Spleen (tissue), 11 donors: Measurements from ENCODE around the gene BOD1. TPM values are rescaled to one million over a fixed set of nuclear protein-coding genes. Genes with fewer than 3 reads are reported as not detected.

Source experiments
- DNase-seq: peaks from one replicate; pipeline ENCODE4 v3.0.0-alpha.2; 2020
- H3K27ac ChIP-seq, 8 donors: fragments of 200-600 bp; sonication (generic) in 7 of 8; 1 replicate in 4 of 8; 2 replicates in 4 of 8; pipeline versions ENCODE4 v1.5.0 to v1.8.0; 2016 to 2021; ENCODE audit warnings: inconsistent platforms in 4 of 8, mild to moderate bottlenecking in 4 of 8, moderate library complexity in 1 of 8
- H3K27me3 ChIP-seq, 7 donors: fragments of 200-600 bp; sonication (generic) in 6 of 7; replicated peaks in 1 of 7; 1 replicate in 4 of 7; 2 replicates in 3 of 7; pipeline versions ENCODE4 v1.5.0 to v1.8.0; 2016 to 2021; ENCODE audit warnings: inconsistent platforms in 3 of 7, mild to moderate bottlenecking in 1 of 7
- H3K36me3 ChIP-seq, 6 donors: fragments of 200-600 bp; sonication (generic) in 5 of 6; 1 replicate in 4 of 6; 2 replicates in 2 of 6; pipeline versions ENCODE4 v1.5.0 to v1.8.0; 2016 to 2021; ENCODE audit warnings: inconsistent platforms in 2 of 6
- H3K4me1 ChIP-seq, 6 donors: fragments of 200-600 bp; sonication (generic) in 5 of 6; 1 replicate in 3 of 6; 2 replicates in 3 of 6; pipeline versions ENCODE4 v1.5.0 to v1.8.0; 2016 to 2021; ENCODE audit warnings: inconsistent platforms in 3 of 6
- H3K4me3 ChIP-seq, 8 donors: fragments of 200-600 bp; sonication (generic) in 7 of 8; 1 replicate in 4 of 8; 2 replicates in 4 of 8; pipeline versions ENCODE4 v1.5.0 to v1.8.0; 2016 to 2021; ENCODE audit warnings: inconsistent platforms in 4 of 8, mild to moderate bottlenecking in 4 of 8, moderate library complexity in 2 of 8
- H3K9me3 ChIP-seq, 8 donors: fragments of 200-600 bp; sonication (generic) in 7 of 8; 1 replicate in 4 of 8; 2 replicates in 4 of 8; pipeline versions ENCODE4 v1.5.0 to v1.8.0; 2016 to 2021; ENCODE audit warnings: inconsistent platforms in 4 of 8
- CTCF ChIP-seq, 11 experiments: fragments of 200-600 bp in 7 of 11; fragments of 450-650 bp in 4 of 11; sonication (generic) in 4 of 11; IDR thresholded peaks in 8 of 11; conservative IDR thresholded peaks in 3 of 11; 1 replicate in 7 of 11; 2 replicates in 4 of 11; pipeline versions ENCODE4 v1.4.0 to v1.8.0; 2016 to 2021; ENCODE audit warnings: antibody characterized with exemption in 11 of 11, inconsistent platforms in 4 of 11, mild to moderate bottlenecking in 1 of 11
- POLR2A ChIP-seq, 3 donors: fragments of 450-650 bp; IDR thresholded peaks; one replicate each; pipeline ENCODE4 v1.5.1; 2017; ENCODE audit warnings: antibody characterized with exemption in 3 of 3, mild to moderate bottlenecking in 1 of 3
- POLR2AphosphoS5 ChIP-seq, 3 donors: sonication (generic); formaldehyde crosslinking; IDR thresholded peaks; one replicate each; pipeline ENCODE4 v1.5.1; 2017; ENCODE audit warnings: antibody characterized with exemption in 3 of 3
- WGBS, 5 donors: extraction: QIAGEN DNeasy Blood & Tissue Kit in 3 of 5; methylation state at CpG; one replicate each; pipeline versions ENCODE4 v1.1.5 to v1.1.7; 2013 to 2018; 5-methylcytosine and 5-hydroxymethylcytosine counted together
- intact Hi-C: fragments of 100-400 bp; cut with DNase I; formaldehyde crosslinking; loops from one replicate; pipeline ENCODE4 v1.15.0; 2023; ENCODE audit warnings: low total_unique reads
- polyA plus RNA-seq, 3 donors: library from polyadenylated mRNA; stranded (reverse); fragments of 200-250 nt; gene quantifications; one replicate each; pipeline ENCODE4 v1.2.1, GENCODE V29; 2013
- total RNA-seq, 7 donors: library from RNA; depleted of rRNA in 3 of 7; stranded (reverse); fragments of >200 nt in 3 of 7; fragmentation: NEBNext Ultra II Directional in 4 of 7; extraction: Animal tissue kit (Norgen Biotek cat#: 25700) in 4 of 7; gene quantifications; one replicate each; pipeline versions ENCODE4 v1.1.0 to v1.2.1, GENCODE V29; 2016 to 2021
- donor health status: healthy with polysubstance abuse.
- donor health status: DM: no; HTN: no; CAD: no; lungs with moderate emphysema.
- donor health status: DM: no; HTN: no; CAD: no.
- donor health status: Bipolar disorder and iron deficiency.
- donor health status: healthy.
- donor health status: DM: no; HTN: no; CAD: no.
- donor health status: DM: yes; HTN: yes; CAD: no.

The BOD1 gene
- total and polyA plus RNA-seq, 10 donors = 28.1 to 40.5 (median 31.6) TPM

- Histone ChIP-seq H3K36me3 (no peaks in the 10 kb centered on the region), H3K4me1 (peaks cover 0 to 7% (median 0%) of the 10 kb centered on the region in 6 donors), H3K4me3 (no peak overlapping the region), H3K27me3 (no peaks in the 10 kb centered on the region), H3K27ac (peak overlapping the region in 1 of 8 donors; percentile 15), H3K9me3 (peaks cover 2 to 47% (median 39%) of the 10 kb centered on the region in 8 donors)
- WGBS, 5 donors = 60 to 70% (median 67%) methylated on average over 12 of the region's 12 CpGs
- intact Hi-C loops = no loop called here
- TF ChIP-seq POLR2AphosphoS5 (IDR thresholded peaks at IDR 0.05) (no peak), CTCF (IDR thresholded peaks at IDR 0.05 in 8 of 11, conservative IDR thresholded peaks at IDR 0.05 in 3 of 11) (no peak), POLR2A (IDR thresholded peaks at IDR 0.05) (no peak)
- no peak for DNase-seq
These were observed 34.0 kb downstream of the BOD1 start for GRCh38 chr5:173582216-173583111.

GRCh38 chr5:173581408-173582215 is 34.8 kb downstream of the BOD1 start:
- peaks cover 0 to 7% (median 0%) of the 10 kb centered on the region in 6 donors for H3K4me1 ChIP-seq
- H3K4me3 ChIP-seq = no peak overlapping the region
- 55 to 66% (median 62%) methylated on average over 17 of the region's 17 CpGs for WGBS, 5 donors
- peak overlapping the region in 1 of 8 donors; percentile 15 for H3K27ac ChIP-seq
- intact Hi-C loops = no loop called here
- DNase-seq = peak; percentile 80
- no peak for TF ChIP-seq POLR2AphosphoS5 (IDR thresholded peaks at IDR 0.05)
- peak in 9 of 11 experiments; percentile 26 to 75 (median 60) for TF ChIP-seq CTCF (IDR thresholded peaks at IDR 0.05 in 8 of 11, conservative IDR thresholded peaks at IDR 0.05 in 3 of 11)
- no peaks in the 10 kb centered on the region for H3K27me3 ChIP-seq
- H3K36me3 ChIP-seq = no peaks in the 10 kb centered on the region
- H3K9me3 ChIP-seq = peaks cover 0 to 39% (median 31%) of the 10 kb centered on the region in 8 donors

- no peak for DNase-seq
These were observed 37.4 kb downstream of the BOD1 start for GRCh38 chr5:173578947-173579615.

More at GRCh38 chr5:173578947-173579615, 37.4 kb downstream of the BOD1 start:
- H3K4me3 ChIP-seq = no peak overlapping the region
- H3K27me3 ChIP-seq = peaks cover 0 to 4% (median 0%) of the 10 kb centered on the region in 7 donors
- peaks cover 0 to 22% (median 16%) of the 10 kb centered on the region in 8 donors for H3K9me3 ChIP-seq
- no peak for TF ChIP-seq POLR2A (IDR thresholded peaks at IDR 0.05)
- TF ChIP-seq POLR2AphosphoS5 (IDR thresholded peaks at IDR 0.05) = no peak
- no peak for TF ChIP-seq CTCF (IDR thresholded peaks at IDR 0.05 in 8 of 11, conservative IDR thresholded peaks at IDR 0.05 in 3 of 11)
- H3K36me3 ChIP-seq = no peaks in the 10 kb centered on the region
- intact Hi-C loops = no loop called here
- no peak overlapping the region for H3K27ac ChIP-seq
- 73 to 96% (median 81%) methylated on average over 4 of the region's 4 CpGs for WGBS, 5 donors
- H3K4me1 ChIP-seq = peaks cover 0 to 7% (median 0%) of the 10 kb centered on the region in 6 donors
